WERI-Rb-1 (cell line): ENCODE data around the gene RERE.
"Not testable (repeated sequence)": the region's sequence is repeated elsewhere in the genome, so short reads cannot be mapped to it uniquely, and the experiment has no call there.

Experiments
- DNase-seq: peaks from one replicate; pipeline ENCODE4 v3.0.0-alpha.2; 2020
- H3K27ac ChIP-seq: fragments of 250-450 bp; sonication (Bioruptor Pico); 2 replicates; pipeline ENCODE4 v1.5.1; 2020; ENCODE audit warnings: mild to moderate bottlenecking, moderate library complexity
- H3K27me3 ChIP-seq: fragments of 250-450 bp; sonication (Bioruptor Pico); 2 replicates; pipeline ENCODE4 v1.5.1; 2021; ENCODE audit warnings: mild to moderate bottlenecking, low read depth, moderate library complexity; ENCODE audit not compliant: insufficient read depth, severe bottlenecking
- H3K36me3 ChIP-seq: fragments of 250-450 bp; sonication (Bioruptor Pico); 2 replicates; pipeline ENCODE4 v1.5.1; 2020; ENCODE audit warnings: mild to moderate bottlenecking, moderate library complexity
- H3K4me3 ChIP-seq: 2 replicates; pipeline ENCODE4 v1.5.1; 2011; ENCODE audit warnings: low read depth, mild to moderate bottlenecking, control low read depth, low read length
- H3K9me3 ChIP-seq: fragments of 250-450 bp; sonication (Bioruptor Pico); 2 replicates; pipeline ENCODE4 v1.5.1; 2021; ENCODE audit warnings: mild to moderate bottlenecking, moderate library complexity; ENCODE audit not compliant: severe bottlenecking
- TF ChIP-seq, protein P1 (sequence below): IDR thresholded peaks from 2 replicates; pipeline ENCODE4 v1.5.1; 2011; ENCODE audit warnings: low read depth, mild to moderate bottlenecking, control low read depth, inconsistent platforms, low read length

Gene RERE

GRCh38 chr1:8835941-8836643 lies 18.7 kb upstream of the RERE start:
- TF ChIP-seq, protein P1, sequence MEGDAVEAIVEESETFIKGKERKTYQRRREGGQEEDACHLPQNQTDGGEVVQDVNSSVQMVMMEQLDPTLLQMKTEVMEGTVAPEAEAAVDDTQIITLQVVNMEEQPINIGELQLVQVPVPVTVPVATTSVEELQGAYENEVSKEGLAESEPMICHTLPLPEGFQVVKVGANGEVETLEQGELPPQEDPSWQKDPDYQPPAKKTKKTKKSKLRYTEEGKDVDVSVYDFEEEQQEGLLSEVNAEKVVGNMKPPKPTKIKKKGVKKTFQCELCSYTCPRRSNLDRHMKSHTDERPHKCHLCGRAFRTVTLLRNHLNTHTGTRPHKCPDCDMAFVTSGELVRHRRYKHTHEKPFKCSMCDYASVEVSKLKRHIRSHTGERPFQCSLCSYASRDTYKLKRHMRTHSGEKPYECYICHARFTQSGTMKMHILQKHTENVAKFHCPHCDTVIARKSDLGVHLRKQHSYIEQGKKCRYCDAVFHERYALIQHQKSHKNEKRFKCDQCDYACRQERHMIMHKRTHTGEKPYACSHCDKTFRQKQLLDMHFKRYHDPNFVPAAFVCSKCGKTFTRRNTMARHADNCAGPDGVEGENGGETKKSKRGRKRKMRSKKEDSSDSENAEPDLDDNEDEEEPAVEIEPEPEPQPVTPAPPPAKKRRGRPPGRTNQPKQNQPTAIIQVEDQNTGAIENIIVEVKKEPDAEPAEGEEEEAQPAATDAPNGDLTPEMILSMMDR, result no peak
- no peaks in the 10 kb centered on the region for H3K36me3 ChIP-seq
- no peaks in the 10 kb centered on the region for H3K27me3 ChIP-seq
- H3K9me3 ChIP-seq, result peaks cover 3% of the 10 kb centered on the region
- H3K4me3 ChIP-seq, result no peak overlapping the region
- no peak overlapping the region for H3K27ac ChIP-seq
- DNase-seq, result no peak

DNA sequence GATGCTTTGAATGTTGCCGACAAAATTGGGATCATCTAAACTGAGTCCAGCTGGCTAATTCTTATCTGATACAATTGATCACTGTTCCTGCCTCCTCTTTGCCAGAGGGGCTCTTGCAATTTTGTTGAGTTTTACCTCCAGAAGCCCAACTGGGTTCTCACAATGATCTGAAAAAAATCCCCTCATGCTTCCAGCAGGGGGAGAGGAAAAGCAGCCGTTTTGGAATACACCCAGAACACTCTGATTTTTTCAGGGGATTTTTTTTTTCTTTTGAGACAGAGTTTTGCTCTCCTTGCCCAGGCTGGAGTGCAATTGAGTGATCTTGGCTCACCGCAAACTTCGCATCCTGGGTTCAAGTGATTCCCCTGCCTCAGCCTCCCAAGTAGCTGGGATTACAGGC lies 13.9 kb upstream of the RERE start:
- Histone ChIP-seq H3K27ac (no peak overlapping the region), H3K36me3 (no peaks in the 10 kb centered on the region), H3K4me3 (no peak overlapping the region), H3K9me3 (no peaks in the 10 kb centered on the region), H3K27me3 (no peaks in the 10 kb centered on the region)
- DNase-seq, result no peak
- TF ChIP-seq, protein P1, result no peak

DNA sequence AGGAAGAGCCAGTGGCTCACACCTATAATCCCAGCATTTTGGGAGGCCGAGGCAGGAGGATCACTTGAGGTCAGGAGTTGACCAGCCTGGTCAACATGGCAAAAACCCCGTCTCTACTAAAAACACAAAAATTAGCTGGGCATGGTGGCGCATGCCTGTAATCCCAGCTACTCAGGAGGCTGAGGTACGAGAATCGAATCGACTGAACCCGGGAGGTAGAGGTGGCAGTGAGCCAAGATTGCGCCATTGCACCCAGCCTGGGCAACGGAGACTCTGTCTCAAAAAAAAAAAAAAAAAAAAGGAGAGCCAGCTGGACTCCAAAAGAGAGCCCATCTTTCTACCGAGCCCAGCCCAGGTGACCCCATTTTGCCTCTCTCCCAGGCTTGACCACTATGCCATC lies 13.3 kb upstream of the RERE start:
- not testable (repeated sequence) for H3K36me3 ChIP-seq, H3K9me3 ChIP-seq, DNase-seq, H3K4me3 ChIP-seq, H3K27me3 ChIP-seq, H3K27ac ChIP-seq

DNA sequence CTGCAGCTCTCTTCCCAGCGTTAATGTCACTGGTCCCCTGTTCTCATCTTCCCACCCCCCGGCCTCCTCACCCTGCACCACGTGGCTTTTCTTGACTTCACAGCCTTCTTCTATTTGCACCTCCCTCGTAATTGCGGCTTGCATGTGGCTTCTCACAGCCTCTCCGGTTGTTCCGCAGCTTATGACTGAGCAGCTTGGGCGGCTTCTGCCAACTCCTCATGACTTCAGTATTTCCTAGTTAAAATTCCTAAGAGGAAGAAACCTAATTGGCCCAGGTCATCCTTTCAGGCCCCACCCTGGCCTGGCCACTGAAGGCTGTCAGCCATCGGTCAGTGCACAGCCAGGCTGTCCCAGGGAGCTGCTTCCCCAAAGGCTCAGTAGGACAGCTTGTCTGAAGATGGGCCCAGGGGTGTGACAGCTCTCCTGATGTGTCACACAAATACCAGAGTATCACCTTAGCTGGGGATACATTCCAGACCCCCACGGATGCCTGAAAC lies 8.6 kb upstream of the RERE start:
- no peak overlapping the region for H3K4me3 ChIP-seq
- DNase-seq, result no peak
- no peaks in the 10 kb centered on the region for H3K9me3 ChIP-seq
- no peaks in the 10 kb centered on the region for H3K36me3 ChIP-seq
- H3K27me3 ChIP-seq, result no peaks in the 10 kb centered on the region
- H3K27ac ChIP-seq, result no peak overlapping the region
- TF ChIP-seq, protein P1, result no peak

DNA sequence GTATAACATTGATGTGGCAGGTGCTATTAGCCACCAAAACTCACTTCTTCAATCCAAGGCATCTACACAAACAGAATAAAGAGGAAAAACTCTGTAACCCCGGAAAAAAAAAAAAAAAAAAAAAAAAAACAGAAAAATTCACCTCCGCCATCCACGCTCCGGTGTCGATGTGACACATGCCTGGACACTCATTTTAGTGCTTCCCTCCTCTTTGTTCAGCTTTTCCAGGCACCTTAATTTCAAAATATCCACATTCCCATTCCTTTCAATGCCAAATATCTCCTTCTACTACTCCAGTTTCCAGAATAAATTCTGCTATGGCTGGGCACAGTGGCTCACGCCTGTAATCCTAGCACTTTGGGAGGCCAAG lies 5.8 kb upstream of the RERE start:
- Histone ChIP-seq H3K27ac (peak overlapping the region; percentile 85), H3K9me3 (no peaks in the 10 kb centered on the region), H3K36me3 (no peaks in the 10 kb centered on the region), H3K27me3 (no peaks in the 10 kb centered on the region), H3K4me3 (no peak overlapping the region)
- TF ChIP-seq, protein P1, result no peak
- DNase-seq, result no peak

GRCh38 chr1:8822373-8823294 lies 5.2 kb upstream of the RERE start:
- H3K36me3 ChIP-seq, result no peaks in the 10 kb centered on the region
- H3K27ac ChIP-seq, result peak overlapping the region; percentile 85
- H3K9me3 ChIP-seq, result no peaks in the 10 kb centered on the region
- H3K27me3 ChIP-seq, result no peaks in the 10 kb centered on the region
- peak; percentile 62 for DNase-seq
- TF ChIP-seq, protein P1, result no peak
- H3K4me3 ChIP-seq, result peak overlapping the region; percentile 26
